HG03175 (cell line): ENCODE results near the gene RANBP3.

Experiments
- ATAC-seq: cut with Tn5 transposase; IDR thresholded peaks from one replicate; pipeline ENCODE4 v1.9.1; 2021; ENCODE audit warnings: mild to moderate bottlenecking, moderate library complexity; ENCODE audit not compliant: unreplicated experiment

Gene RANBP3

DNA sequence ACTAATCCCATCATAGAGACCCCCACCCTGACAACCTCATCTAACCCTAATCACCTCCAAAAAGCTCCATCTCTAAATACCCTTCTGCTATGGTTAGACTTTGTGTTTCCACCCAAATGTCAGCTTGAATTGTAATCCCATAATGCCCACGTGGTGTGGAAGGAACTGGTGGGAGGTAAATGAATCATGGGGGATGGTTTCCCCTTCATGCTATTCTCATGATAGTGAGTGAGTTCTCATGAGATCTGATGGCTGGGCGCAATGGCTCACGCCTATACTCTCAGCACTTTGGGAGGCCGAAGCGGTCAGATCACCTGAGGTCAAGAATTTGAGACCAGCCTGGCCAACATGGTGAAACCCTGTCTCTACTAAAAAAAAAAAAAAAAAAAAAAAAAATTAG, 70.7 kb downstream of the RANBP3 start:
- no peak for ATAC-seq

DNA sequence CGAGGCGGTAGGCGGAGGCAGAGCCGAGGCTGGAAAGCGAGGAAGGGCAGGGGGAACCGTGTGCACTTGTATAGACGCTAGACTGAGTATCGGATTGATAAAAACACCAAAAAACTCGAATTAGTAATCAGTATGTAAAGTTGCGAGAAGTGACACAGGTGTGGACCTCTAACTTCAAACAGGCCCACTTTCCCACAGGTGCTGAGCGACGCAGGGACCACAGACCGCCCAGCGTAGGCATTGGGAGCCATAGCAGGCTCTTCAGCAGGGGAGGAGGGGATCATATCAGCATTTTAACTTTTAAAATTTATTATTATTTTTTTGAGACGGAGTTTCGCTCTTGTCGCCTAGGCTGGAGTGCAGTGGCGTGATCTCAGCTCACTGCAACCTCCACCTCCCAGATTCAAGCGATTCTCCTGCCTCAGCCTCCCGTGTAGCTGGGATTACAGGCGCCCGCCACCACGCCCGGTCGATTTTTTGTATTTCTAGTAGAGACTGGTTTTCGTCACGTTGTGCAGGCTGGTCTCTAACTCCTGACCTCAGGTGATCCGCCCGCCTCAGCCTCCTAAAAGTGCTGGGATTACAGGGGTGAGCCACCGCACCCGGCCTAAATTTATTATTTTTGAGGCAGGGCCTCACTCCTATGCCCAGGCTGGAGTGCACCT, 72.7 kb downstream of the RANBP3 start:
- no peak for ATAC-seq

DNA sequence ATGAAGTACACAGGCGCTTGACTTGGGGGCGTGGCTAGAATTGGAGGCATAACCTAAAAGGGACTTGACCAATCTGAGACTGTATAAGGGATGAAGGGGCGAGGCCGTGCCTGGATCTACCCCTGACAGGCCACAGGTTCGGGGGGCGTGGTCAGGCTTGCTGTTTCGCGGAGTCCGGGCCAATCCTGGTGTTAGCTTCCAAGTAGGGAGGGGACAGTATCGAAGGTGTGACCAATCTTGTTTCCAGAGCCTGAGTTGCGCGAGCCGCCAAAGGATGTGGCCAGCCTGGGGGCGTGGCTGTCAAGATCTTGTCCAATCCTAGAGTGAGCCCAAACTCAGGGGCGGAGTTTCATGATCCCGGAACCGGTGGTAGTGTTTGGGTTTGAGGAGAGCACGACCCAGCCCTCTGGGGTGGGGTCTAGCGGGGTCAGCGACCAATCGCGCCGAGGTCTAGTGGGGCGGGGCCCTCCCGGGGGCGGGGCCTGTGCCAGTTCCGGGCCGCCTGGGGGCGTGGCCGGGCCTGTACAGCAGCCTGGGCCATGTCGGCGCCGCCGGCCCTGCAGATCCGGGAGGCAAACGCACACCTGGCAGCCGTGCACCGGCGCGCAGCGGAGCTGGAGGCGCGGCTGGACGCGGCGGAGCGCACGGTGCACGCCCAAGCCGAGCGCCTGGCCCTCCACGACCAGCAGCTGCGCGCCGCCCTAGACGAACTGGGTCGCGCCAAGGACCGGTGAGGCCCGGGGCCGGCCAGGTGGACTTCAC, 73.4 kb downstream of the RANBP3 start, which contains the start of gene VMAC:
Gene VMAC (plus strand): TSS at position 521 of the 762 bp plus-strand sequence. CDS start 19 bp downstream, at position 540.
- ATAC-seq: peak; percentile 81

DNA sequence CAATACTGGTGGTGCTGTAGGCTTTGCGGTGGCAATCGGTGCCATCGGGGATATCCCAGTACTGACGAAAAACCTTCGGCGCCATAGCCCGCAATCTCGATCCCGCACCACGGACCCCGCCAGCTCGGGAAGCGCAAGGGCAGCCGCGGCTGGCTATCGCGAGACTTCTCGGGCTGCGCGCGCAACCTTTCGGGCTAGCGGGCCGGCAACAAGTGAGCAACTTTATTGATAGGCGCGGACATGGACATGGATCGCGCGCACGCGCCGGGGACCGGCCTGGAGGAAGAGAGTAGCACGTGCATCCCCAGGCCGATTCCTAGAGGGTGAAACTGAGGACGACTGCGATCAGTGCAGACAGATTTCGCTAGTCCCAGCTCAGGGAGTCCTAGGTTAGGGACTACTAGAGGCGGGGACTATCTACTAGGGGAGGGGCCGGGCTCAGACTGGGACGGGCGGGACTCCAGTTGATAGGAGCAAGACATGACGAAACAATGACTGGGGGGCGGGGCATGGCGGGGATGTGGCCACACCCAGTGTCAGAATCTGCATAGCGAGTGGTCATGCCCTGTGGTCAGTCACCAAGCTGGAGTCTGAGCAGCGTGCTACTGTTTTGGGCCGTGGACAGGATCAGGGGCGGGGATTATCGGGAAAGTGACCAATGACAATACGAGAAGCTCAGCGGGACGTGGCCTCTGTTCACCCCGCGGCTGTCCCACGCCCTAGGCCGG, 74.2 kb downstream of the RANBP3 start, which contains the start of gene NDUFA11:
Gene NDUFA11 (minus strand): TSS at position 167 of the 728 bp plus-strand sequence. CDS start 82 bp downstream, at position 85.
- ATAC-seq: peak; percentile 34

DNA sequence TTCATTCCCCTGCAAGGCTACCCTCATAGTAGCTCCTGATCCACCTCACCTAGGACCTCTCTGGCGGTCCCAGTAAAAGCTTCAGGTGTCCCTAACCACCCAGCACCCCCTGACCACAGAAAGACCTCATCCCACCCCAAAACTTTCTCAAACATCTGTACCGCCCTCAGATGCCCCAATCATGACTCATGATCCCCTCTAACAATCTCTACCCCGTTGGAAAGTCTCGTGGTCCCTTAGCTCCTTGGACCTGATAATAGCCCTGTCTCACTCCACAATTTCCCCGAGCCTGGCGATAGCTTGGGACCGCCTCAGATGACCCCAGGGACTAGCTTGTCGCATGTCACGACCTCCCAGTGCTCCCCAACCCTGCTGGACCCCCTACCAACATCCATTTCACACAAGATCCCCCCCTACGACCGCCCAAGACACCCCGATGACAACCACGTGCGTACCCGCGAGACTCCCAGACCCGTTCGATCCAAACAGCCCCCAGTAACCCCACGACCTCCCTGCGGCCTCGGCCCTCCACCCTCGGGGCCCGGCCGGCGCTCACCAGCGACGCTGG, 74.8 kb downstream of the RANBP3 start:
- no peak for ATAC-seq

- ATAC-seq: no peak
These were observed 77.0 kb downstream of the RANBP3 start for GRCh38 chr19:5900976-5901375.

GRCh38 chr19:5899728-5900526, 78.0 kb downstream of the RANBP3 start:
- ATAC-seq: no peak

DNA sequence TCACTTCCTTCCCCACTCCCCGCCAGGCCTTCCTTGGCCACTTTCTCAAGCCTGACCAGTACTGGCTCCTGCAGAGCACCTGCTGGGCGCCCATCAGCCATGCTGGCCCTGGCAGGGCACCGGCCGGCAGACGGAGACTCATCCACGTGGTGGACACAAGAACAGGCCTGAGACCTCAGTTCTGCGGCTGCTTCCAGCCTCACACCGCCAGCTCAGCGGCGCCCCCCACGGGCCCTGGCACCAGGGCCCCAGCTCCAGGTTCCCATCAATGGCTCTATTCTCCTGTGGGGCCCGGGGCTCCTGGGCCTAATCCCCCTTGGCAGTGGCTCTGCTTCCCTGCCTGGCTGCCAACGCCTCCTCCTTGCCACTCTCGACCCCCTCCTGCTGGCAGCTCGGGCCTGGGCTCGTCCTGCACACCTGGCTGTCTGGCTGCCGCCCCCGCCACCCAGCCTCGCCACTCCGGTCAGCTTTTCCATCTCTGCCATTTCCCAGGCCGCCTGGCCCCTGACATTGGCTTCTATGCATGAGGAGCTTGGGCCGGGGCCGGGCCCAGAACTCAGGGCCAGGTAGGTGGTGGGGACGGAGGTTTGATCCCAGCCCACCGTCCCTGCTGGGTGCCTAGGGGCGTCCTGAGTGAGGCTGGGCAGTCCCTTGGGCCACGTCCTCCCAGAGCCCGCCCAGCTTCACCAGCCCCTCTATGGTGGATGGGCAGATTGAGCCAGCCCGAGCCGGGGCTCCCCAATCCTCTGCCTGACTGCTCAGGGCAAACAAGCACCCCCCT, 80.6 kb downstream of the RANBP3 start:
- ATAC-seq: no peak

- ATAC-seq: no peak
These were observed 81.4 kb downstream of the RANBP3 start for GRCh38 chr19:5896365-5897076.

DNA sequence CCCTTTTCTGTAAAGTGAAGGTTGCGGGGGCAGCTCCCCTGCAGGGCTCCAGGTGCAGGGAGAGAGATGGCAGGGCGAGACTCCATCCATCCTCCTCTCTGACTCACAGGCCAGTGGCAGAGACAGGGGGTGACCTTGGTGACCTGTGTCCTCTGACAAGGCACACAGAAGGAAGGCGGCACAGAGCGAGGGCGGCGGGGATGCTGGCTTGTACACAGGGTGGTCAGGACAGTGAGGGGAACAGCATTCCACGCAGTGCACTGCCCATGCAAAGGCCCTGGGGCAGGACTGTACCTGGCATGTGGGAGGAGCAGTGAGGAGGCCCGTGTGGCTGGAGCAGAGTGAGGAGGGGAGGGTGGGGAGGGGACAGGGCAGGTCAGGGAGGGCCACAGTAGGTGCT, 82.0 kb downstream of the RANBP3 start:
- no peak for ATAC-seq

DNA sequence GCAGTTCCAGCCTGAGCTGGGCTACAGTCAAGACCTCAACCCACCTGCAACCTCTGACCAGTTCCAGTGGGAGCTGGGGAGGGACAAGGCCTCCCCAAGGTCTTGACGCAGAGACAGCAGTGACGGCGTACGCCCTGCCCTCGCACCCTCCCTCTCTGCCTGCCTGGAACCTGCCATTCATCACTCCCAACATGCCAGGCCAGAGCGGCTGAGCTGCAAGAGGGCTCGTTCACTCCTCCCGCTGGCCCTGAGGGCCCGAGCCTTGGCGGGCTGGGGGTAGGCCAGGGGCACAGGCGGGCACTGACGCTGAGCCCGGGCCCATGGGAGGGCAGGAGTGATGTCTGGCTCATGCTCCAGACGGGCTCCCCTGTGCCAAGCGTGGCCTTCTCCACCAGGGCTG, 82.5 kb downstream of the RANBP3 start:
- no peak for ATAC-seq

DNA sequence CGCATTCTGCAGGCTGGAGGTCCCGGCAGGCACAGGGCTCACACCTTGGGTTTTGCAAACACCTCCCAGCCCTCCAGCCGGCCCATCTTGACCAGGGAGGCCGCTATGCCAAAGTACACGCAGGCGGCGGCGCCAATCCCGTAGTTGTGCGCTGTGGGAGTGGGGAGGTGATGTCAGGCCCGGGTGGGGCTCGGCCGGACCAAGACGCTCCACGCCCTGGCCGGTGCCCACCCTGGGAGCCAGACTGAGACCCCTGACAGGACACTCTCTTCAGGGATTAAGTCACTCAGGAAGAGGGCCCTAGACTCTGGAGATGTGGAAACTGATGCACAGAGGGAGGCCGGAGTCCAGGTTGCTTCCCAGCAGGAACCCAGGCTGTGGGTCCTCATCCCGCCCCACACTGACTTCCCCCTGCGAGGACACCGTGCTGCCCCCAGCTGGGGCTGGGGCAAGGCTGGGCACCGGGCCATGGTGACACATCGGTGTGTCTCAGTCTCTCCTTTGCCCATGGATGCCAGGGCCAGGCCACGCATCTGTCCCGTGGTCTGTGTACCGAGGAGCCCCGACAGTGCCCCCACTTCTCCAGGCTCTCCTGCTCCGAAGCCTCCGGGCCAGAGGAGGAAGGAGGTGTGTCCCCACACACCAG, 83.1 kb downstream of the RANBP3 start:
- ATAC-seq: no peak

GRCh38 chr19:5893907-5894703, 83.8 kb downstream of the RANBP3 start:
- ATAC-seq: no peak

- ATAC-seq: no peak
These were observed 84.5 kb downstream of the RANBP3 start for GRCh38 chr19:5893296-5893903.

DNA sequence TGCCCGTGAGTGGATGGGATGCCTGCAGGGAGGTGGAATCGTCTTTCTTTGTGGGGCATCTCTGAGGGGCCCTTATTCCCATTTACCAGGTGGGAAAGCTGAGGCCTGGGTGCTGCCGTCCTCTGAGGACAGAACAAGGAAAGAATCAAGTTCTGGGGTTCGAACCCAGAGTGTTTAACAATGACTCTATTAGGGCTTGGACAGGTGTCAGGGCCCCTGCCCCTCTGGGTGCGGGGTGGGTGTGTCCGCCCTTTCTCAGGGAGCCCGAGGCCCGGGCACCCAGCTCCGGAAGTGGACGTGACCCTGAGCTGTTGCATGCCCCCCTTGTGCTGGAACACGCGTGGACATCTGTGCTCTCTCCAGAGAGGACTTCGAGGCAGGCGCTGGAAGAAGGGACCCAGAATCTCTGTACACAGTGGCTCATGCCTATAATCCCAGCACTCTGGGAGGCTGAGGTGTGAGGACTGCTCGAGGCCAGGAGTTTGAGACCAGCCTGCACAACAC, 85.1 kb downstream of the RANBP3 start:
- no peak for ATAC-seq

DNA sequence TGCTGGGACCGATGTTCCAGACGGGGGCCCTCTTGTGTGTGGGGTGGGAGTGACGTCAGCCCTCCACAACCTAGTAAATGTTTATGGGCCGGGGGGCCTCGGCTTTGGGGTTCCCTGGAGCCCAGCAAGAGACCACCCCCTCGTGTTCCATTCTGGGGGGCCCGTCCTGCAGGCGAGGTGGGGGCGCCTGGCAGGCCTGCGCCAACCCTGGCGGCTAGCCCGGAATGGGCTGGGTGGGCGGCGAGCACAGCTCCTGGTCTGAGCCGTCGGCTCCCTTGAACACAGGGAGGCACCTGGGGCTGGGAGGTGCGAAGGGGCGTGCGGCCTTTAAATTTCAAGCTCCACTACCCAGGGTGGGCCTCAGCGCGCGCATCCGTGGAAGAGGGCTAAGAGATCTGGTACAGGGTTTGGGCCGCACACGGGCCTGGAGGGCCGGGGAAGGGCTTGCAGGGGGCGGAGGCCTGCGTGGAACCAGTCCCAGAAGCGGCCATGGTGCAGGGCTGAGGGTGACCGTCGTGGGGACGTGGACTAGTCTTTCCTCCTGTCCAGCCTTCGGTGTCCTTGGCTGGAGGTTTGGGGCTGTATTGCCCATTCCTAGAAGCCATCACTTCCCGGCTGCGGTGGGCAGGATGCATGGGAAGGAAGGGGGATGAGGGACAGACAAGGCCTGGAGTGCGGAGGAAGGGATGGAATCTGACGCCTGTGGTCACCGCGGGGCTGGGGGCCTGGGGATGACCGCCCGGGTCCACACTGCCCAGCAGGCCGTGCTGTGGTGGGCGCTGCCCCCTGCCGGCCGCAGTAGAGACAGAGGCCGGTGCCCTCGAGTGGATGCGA, 85.8 kb downstream of the RANBP3 start:
- no peak for ATAC-seq
